Ramos (cell line): ENCODE measurements around the gene AP3B1.

Source experiments
- in situ Hi-C: fragments of 300-500 bp; cut with MboI; formaldehyde crosslinking; loops from one replicate; pipeline ENCODE4 v1.14.3; 2022; ENCODE audit warnings: low sequenced_read_pairs; ENCODE audit not compliant: unreplicated experiment

Gene AP3B1

GRCh38 chr5:77986261-77986660 lies 308.2 kb downstream of the AP3B1 start:
- in situ Hi-C loops: no loop called here

- in situ Hi-C loops: no loop called here
These were observed 309.3 kb downstream of the AP3B1 start for GRCh38 chr5:77985247-77985646.

- in situ Hi-C loops: no loop called here
These were observed 309.9 kb downstream of the AP3B1 start for GRCh38 chr5:77984587-77984986.

GRCh38 chr5:77983482-77984199 lies 310.9 kb downstream of the AP3B1 start:
- in situ Hi-C loops: no loop called here

- in situ Hi-C loops: no loop called here
These were observed 312.7 kb downstream of the AP3B1 start for GRCh38 chr5:77981820-77982219.

- in situ Hi-C loops: no loop called here
These were observed 319.9 kb downstream of the AP3B1 start for GRCh38 chr5:77974576-77974975.

- in situ Hi-C loops: no loop called here
These were observed 321.3 kb downstream of the AP3B1 start for GRCh38 chr5:77973253-77973609.

GRCh38 chr5:77972469-77973252 lies 321.8 kb downstream of the AP3B1 start:
- in situ Hi-C loops: no loop called here

GRCh38 chr5:77971776-77972468 lies 322.6 kb downstream of the AP3B1 start:
- in situ Hi-C loops: no loop called here

- in situ Hi-C loops: no loop called here
These were observed 323.6 kb downstream of the AP3B1 start for GRCh38 chr5:77970891-77971290.

GRCh38 chr5:77963795-77964194 lies 330.7 kb downstream of the AP3B1 start:
- in situ Hi-C loops: no loop called here

GRCh38 chr5:77960863-77961396 lies 333.6 kb downstream of the AP3B1 start:
- in situ Hi-C loops: no loop called here

GRCh38 chr5:77960305-77960704 lies 334.2 kb downstream of the AP3B1 start:
- in situ Hi-C loops: no loop called here

GRCh38 chr5:77958642-77959330 lies 335.7 kb downstream of the AP3B1 start:
- in situ Hi-C loops: no loop called here

GRCh38 chr5:77957931-77958521 lies 336.5 kb downstream of the AP3B1 start:
- in situ Hi-C loops: no loop called here

- in situ Hi-C loops: no loop called here
These were observed 337.0 kb downstream of the AP3B1 start for GRCh38 chr5:77957516-77957915.

- in situ Hi-C loops: no loop called here
These were observed 337.4 kb downstream of the AP3B1 start for GRCh38 chr5:77957081-77957480.

- in situ Hi-C loops: no loop called here
These were observed 338.9 kb downstream of the AP3B1 start for GRCh38 chr5:77955577-77955976.

GRCh38 chr5:77953374-77953773 lies 341.1 kb downstream of the AP3B1 start:
- in situ Hi-C loops: no loop called here

- in situ Hi-C loops: no loop called here
These were observed 341.8 kb downstream of the AP3B1 start for GRCh38 chr5:77952636-77953212.
